SK-N-SH (cell line): ENCODE results near the gene TMED3. TPM values are rescaled to one million over a fixed set of nuclear protein-coding genes. Genes with fewer than 3 reads are reported as not detected.
A peak's percentile ranks its signal among the peaks of the same experiment; 100 is the strongest.

Experiments used
- CTCF ChIA-PET: fragments of 300-600, 350-600 bp; formaldehyde crosslinking; extraction: SDS; loops from one replicate; lab custom pipeline; 2021; lab: Yijun Ruan, JAX
- POLR2A ChIA-PET: fragments of 350-600 bp; sonication (Branson Sonifier 250); formaldehyde crosslinking; extraction: SDS; loops from one replicate; lab custom pipeline; 2020; ENCODE audit warnings: antibody characterized with exemption, inconsistent platforms; lab: Yijun Ruan, JAX
- DNase-seq: peaks from one replicate; pipeline ENCODE4 v3.0.0; 2012
- H2AFZ ChIP-seq: fragments of 200-600 bp; sonication (generic); 2 replicates; pipeline ENCODE4 v1.8.1; 2016; ENCODE audit warnings: antibody characterized with exemption, mild to moderate bottlenecking, low read depth
- H3F3A ChIP-seq: fragments of 200-600 bp; sonication (generic); replicated peaks from 2 replicates; pipeline ENCODE3; 2016; ENCODE audit warnings: antibody characterized with exemption, mild to moderate bottlenecking; ENCODE audit not compliant: insufficient read depth
- H3K27ac ChIP-seq, 2 experiments: fragments of 200-500 bp in 1 of 2; fragments of 200-600 bp in 1 of 2; sonication (Bioruptor generic) in 1 of 2; sonication (generic), shearing (Covaris generic) in 1 of 2; 2 replicates each; pipeline versions ENCODE4 v1.5.1 to v1.6.1; 2014 to 2016; ENCODE audit warnings: low read depth in 2 of 2, inconsistent platforms in 1 of 2, low read length in 1 of 2, mild to moderate bottlenecking in 1 of 2, mixed read lengths in 1 of 2
- H3K27me3 ChIP-seq: fragments of 200-600 bp; sonication (generic), shearing (Covaris generic); 2 replicates; pipeline ENCODE4 v1.6.1; 2016; ENCODE audit warnings: mixed run types; ENCODE audit not compliant: insufficient read depth
- H3K36me3 ChIP-seq, 2 experiments: fragments of 200-500 bp in 1 of 2; fragments of 200-600 bp in 1 of 2; sonication (Bioruptor generic) in 1 of 2; sonication (generic) in 1 of 2; replicated peaks in 1 of 2; 2 replicates each; pipeline versions ENCODE3 to v1.5.1; 2014 to 2016; ENCODE audit warnings: low read length in 1 of 2, mild to moderate bottlenecking in 1 of 2; ENCODE audit not compliant: insufficient read depth in 2 of 2, control insufficient read depth in 1 of 2
- H3K4me1 ChIP-seq, 2 experiments: fragments of 200-500 bp in 1 of 2; fragments of 200-600 bp in 1 of 2; sonication (Bioruptor generic) in 1 of 2; sonication (generic), shearing (Covaris generic) in 1 of 2; 2 replicates each; pipeline versions ENCODE4 v1.5.1 to v1.6.1; 2014 to 2016; ENCODE audit warnings: low read depth in 1 of 2, low read length in 1 of 2, mixed run types in 1 of 2; ENCODE audit not compliant: insufficient read depth in 2 of 2, control insufficient read depth in 1 of 2
- H3K4me2 ChIP-seq: fragments of 200-600 bp; sonication (generic), shearing (Covaris generic); 2 replicates; pipeline ENCODE4 v1.6.1; 2017; ENCODE audit warnings: mixed run types
- H3K4me3 ChIP-seq, 2 experiments: fragments of 200-500 bp in 1 of 2; fragments of 200-600 bp in 1 of 2; sonication (Bioruptor generic) in 1 of 2; sonication (generic), shearing (Covaris generic) in 1 of 2; 2 replicates each; pipeline versions ENCODE4 v1.5.1 to v1.8.1; 2014 to 2016; ENCODE audit warnings: low read depth in 2 of 2, inconsistent platforms in 1 of 2, low read length in 1 of 2, mild to moderate bottlenecking in 1 of 2, mixed read lengths in 1 of 2, moderate library complexity in 1 of 2
- H3K79me2 ChIP-seq: fragments of 200-600 bp; sonication (generic); 2 replicates; pipeline ENCODE4 v1.8.1; 2017; ENCODE audit warnings: mild to moderate bottlenecking; ENCODE audit not compliant: insufficient read depth
- H3K9ac ChIP-seq: fragments of 200-600 bp; sonication (generic); 2 replicates; pipeline ENCODE4 v1.6.1; 2017; ENCODE audit warnings: mixed run types
- H3K9me2 ChIP-seq: fragments of 200-600 bp; sonication (generic); 2 replicates; pipeline ENCODE4 v1.6.1; 2017; ENCODE audit warnings: mixed run types
- H3K9me3 ChIP-seq: fragments of 200-600 bp; sonication (generic); 2 replicates; pipeline ENCODE4 v1.6.1; 2017; ENCODE audit warnings: mixed run types, mild to moderate bottlenecking, moderate library complexity
- H4K20me1 ChIP-seq: fragments of 200-600 bp; sonication (generic); 2 replicates; pipeline ENCODE4 v1.6.1; 2017; ENCODE audit warnings: mild to moderate bottlenecking, mixed run types; ENCODE audit not compliant: insufficient read depth
- FOXJ3 ChIP-seq: sonication (generic); formaldehyde crosslinking; IDR thresholded peaks from 2 replicates; pipeline ENCODE4 v1.5.1; 2020; ENCODE audit warnings: mild to moderate bottlenecking, missing genetic modification reagents
- IRF3 ChIP-seq: fragments of 150-350 bp; IDR thresholded peaks from 2 replicates; pipeline ENCODE4 v1.6.1; 2016; ENCODE audit warnings: mild to moderate bottlenecking, low read depth, low read length
- JUND ChIP-seq: IDR thresholded peaks from 2 replicates; pipeline ENCODE4 v1.4.0; 2012
- MEF2A ChIP-seq: IDR thresholded peaks from 2 replicates; pipeline ENCODE4 v1.4.0; 2012; ENCODE audit warnings: low read depth, borderline replicate concordance
- NFIC ChIP-seq: IDR thresholded peaks from 2 replicates; pipeline ENCODE4 v1.4.0; 2012; ENCODE audit warnings: borderline replicate concordance
- POLR2AphosphoS5 ChIP-seq: IDR thresholded peaks from 2 replicates; pipeline ENCODE4 v1.6.1; 2012; ENCODE audit warnings: low read depth, low read length
- RCOR1 ChIP-seq: fragments of 150-350 bp; IDR thresholded peaks from 2 replicates; pipeline ENCODE4 v1.6.1; 2017; ENCODE audit warnings: antibody characterized with exemption, low read length
- REST ChIP-seq: IDR thresholded peaks from 2 replicates; pipeline ENCODE4 v1.6.1; 2012; ENCODE audit warnings: mild to moderate bottlenecking, low read depth, low read length, moderate library complexity
- TEAD4 ChIP-seq: IDR thresholded peaks from 2 replicates; pipeline ENCODE4 v1.4.0; 2012; ENCODE audit warnings: mild to moderate bottlenecking, borderline replicate concordance; ENCODE audit not compliant: insufficient read depth
- WGBS: methylation state at CpG from one replicate; pipeline ENCODE4 v1.1.6; 2017; ENCODE audit warnings: low lambda C conversion rate; 5-methylcytosine and 5-hydroxymethylcytosine counted together
- polyA plus RNA-seq, 3 experiments: library from polyadenylated mRNA; depleted of rRNA; stranded (reverse); fragments of >200 nt; gene quantifications; 2 replicates each; pipeline ENCODE4 v1.2.3, GENCODE V29; 2012
- TF ChIP-seq, protein P1 (sequence below): fragments of 150-350 bp; IDR thresholded peaks from 2 replicates; pipeline ENCODE4 v1.6.1; 2017; ENCODE audit warnings: antibody characterized with exemption, low read length, low read depth, borderline replicate concordance

The TMED3 gene
- polyA plus RNA-seq, 1 of the 3 experiments (the other 2 are of a cell fraction): 128 TPM

- TF ChIP-seq IRF3 (no peak), FOXJ3 (CRISPR knock-in tag) (no peak), MEF2A (no peak), RCOR1 (no peak), POLR2AphosphoS5 (no peak), JUND (no peak)
Measured at GRCh38 chr15:79290642-79291275, 20.2 kb upstream of the TMED3 start (continued).

DNA sequence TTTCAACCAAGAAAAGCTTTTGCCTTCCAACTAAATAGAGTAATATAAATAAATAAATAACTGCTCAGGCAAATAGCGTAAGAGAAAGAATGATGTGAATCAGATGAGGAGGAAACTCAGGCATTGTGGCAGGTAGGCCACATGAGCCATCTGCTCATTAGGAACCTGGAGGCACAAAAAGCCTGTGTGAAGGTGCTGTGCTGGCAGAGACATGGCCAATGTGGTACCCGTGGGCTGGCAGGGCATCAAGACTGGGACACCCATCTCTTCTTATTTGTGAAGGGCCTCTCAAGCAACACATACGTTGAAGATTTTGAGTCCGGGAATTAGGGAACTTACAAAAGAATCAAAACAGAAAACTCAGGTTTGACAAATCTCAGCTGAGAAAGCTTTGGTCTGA is 18.9 kb upstream of the TMED3 start:
- no peak overlapping the region for H3K9ac ChIP-seq
- no peak overlapping the region for H3K27ac ChIP-seq
- H3F3A ChIP-seq: no peaks in the 10 kb centered on the region
- H3K36me3 ChIP-seq: no peaks in the 10 kb centered on the region
- ChIA-PET POLR2A (no interaction called here), CTCF (no interaction called here)
- no peaks in the 10 kb centered on the region for H4K20me1 ChIP-seq
- H3K4me3 ChIP-seq: no peak overlapping the region
- H3K27me3 ChIP-seq: no peaks in the 10 kb centered on the region
- H2AFZ ChIP-seq: no peak overlapping the region
- H3K9me3 ChIP-seq: no peaks in the 10 kb centered on the region
- 41% methylated on average over 4 of the region's 4 CpGs for WGBS
- no peaks in the 10 kb centered on the region for H3K79me2 ChIP-seq
- no peaks in the 10 kb centered on the region for H3K4me1 ChIP-seq
- TF ChIP-seq NFIC (no peak), POLR2AphosphoS5 (no peak), RCOR1 (no peak), MEF2A (no peak), TEAD4 (no peak), REST (no peak)
- TF ChIP-seq, all 33 proteins: peak for 0
- DNase-seq: no peak
- Histone ChIP-seq H3K4me2 (no peak overlapping the region), H3K9me2 (no peaks in the 10 kb centered on the region)

DNA sequence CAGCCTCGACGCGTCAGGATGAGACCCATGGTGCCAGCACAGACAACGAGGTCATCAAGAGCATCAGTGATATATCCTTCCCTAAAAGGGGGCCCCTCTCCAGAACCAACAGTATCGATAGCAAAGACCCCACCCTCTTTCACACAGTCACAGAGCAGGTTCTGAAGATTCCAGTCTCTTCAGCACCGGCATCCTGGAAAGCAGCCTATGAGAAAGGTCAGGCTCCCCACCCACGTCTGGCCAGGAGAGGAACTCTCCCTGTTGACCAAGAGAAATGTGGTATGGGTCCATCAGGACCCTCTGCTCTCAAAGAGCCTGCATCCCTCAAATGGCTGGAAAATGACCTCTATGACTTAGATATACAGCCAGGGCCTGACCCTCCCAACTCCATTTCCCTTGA is 16.8 kb upstream of the TMED3 start:
- WGBS: 25% methylated on average over 4 of the region's 7 CpGs
- TF ChIP-seq REST (peak; percentile 61; the same call in 1 of the 2 replicates), JUND (no peak)
- TF ChIP-seq, protein P1, sequence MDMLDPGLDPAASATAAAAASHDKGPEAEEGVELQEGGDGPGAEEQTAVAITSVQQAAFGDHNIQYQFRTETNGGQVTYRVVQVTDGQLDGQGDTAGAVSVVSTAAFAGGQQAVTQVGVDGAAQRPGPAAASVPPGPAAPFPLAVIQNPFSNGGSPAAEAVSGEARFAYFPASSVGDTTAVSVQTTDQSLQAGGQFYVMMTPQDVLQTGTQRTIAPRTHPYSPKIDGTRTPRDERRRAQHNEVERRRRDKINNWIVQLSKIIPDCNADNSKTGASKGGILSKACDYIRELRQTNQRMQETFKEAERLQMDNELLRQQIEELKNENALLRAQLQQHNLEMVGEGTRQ: no peak

More for the DNA sequence above, 16.8 kb upstream of the TMED3 start:
- H4K20me1 ChIP-seq: no peaks in the 10 kb centered on the region
- no peak overlapping the region for H2AFZ ChIP-seq
- H3K4me2 ChIP-seq: no peak overlapping the region
- POLR2A ChIA-PET: no interaction called here
- H3K4me1 ChIP-seq: no peaks in the 10 kb centered on the region
- no peak for DNase-seq
- no peak overlapping the region for H3K9ac ChIP-seq
- no peak overlapping the region for H3K4me3 ChIP-seq
- H3F3A ChIP-seq: no peaks in the 10 kb centered on the region
- no peaks in the 10 kb centered on the region for H3K27me3 ChIP-seq
- no peaks in the 10 kb centered on the region for H3K36me3 ChIP-seq
- H3K9me2 ChIP-seq: no peaks in the 10 kb centered on the region
- H3K27ac ChIP-seq: no peak overlapping the region
- no peaks in the 10 kb centered on the region for H3K79me2 ChIP-seq
- no peaks in the 10 kb centered on the region for H3K9me3 ChIP-seq
- CTCF ChIA-PET: interaction anchor here (0.9 kb wide), 1 partner anchor 560 kb away, joined by 3 read pairs; no protein-coding TSS in a partner anchor
